Stimulated activated CD4-positive, alpha-beta T cell treated with anti-CD3 and anti-CD28 coated beads, Interleukin-15, amount 100 ng/mL, for 1 hour (primary cell): ENCODE data around the gene TM4SF5.

ENCODE experiments used
- DNase-seq, 2 donors: peaks; one replicate each; pipeline ENCODE4 v3.0.0-alpha.2; 2020; ENCODE audit warnings: low read depth in 1 of 2, low spot score in 1 of 2

Gene TM4SF5

GRCh38 chr17:4771519-4772234 lies at the start of gene TM4SF5:
Gene TM4SF5 (plus strand): TSS chr17:4771886. CDS start chr17:4771923, 37 bp downstream.
- no peak for DNase-seq

- DNase-seq: no peak
Measured at GRCh38 chr17:4722678-4723240, 48.9 kb upstream of the TM4SF5 start.

GRCh38 chr17:4724650-4725049 lies 47.0 kb upstream of the TM4SF5 start:
- no peak for DNase-seq

- DNase-seq: no peak
Measured at GRCh38 chr17:4725646-4726310, 45.9 kb upstream of the TM4SF5 start.

- DNase-seq: no peak
Measured at GRCh38 chr17:4728124-4728523, 43.6 kb upstream of the TM4SF5 start.

- no peak for DNase-seq
Measured at GRCh38 chr17:4733073-4733531, 38.6 kb upstream of the TM4SF5 start.

GRCh38 chr17:4734857-4735475 lies 36.7 kb upstream of the TM4SF5 start:
- no peak for DNase-seq

- no peak for DNase-seq
Measured at GRCh38 chr17:4735876-4736651, 35.6 kb upstream of the TM4SF5 start.

GRCh38 chr17:4738136-4739121 lies 33.3 kb upstream of the TM4SF5 start:
- no peak for DNase-seq

- peak; percentile 24 to 33 for DNase-seq
Measured at GRCh38 chr17:4739122-4740024, 32.3 kb upstream of the TM4SF5 start, which contains the start of the genes CXCL16 and ZMYND15. Gene CXCL16 (minus strand): TSS chr17:4739928. CDS start chr17:4739339, 589 bp downstream. Gene ZMYND15 (plus strand): TSS chr17:4739833. CDS start chr17:4740549, 716 bp downstream.

GRCh38 chr17:4740025-4740351 lies 31.7 kb upstream of the TM4SF5 start:
- no peak for DNase-seq

- DNase-seq: no peak
Measured at GRCh38 chr17:4740584-4740983, 31.1 kb upstream of the TM4SF5 start.

- DNase-seq: no peak
Measured at GRCh38 chr17:4741544-4741943, 30.1 kb upstream of the TM4SF5 start.

- no peak for DNase-seq
Measured at GRCh38 chr17:4742133-4742532, 29.6 kb upstream of the TM4SF5 start.

GRCh38 chr17:4742629-4743028 lies 29.1 kb upstream of the TM4SF5 start:
- DNase-seq: no peak

GRCh38 chr17:4743216-4743615 lies 28.5 kb upstream of the TM4SF5 start:
- DNase-seq: no peak

- no peak for DNase-seq
Measured at GRCh38 chr17:4743898-4744297, 27.8 kb upstream of the TM4SF5 start.

- no peak for DNase-seq
Measured at GRCh38 chr17:4744999-4745969, 26.4 kb upstream of the TM4SF5 start.
